H1 (cell line): Measurements from ENCODE around the gene HIP1.

Experiments
- CEBPB ChIP-seq: IDR thresholded peaks from 2 replicates; pipeline ENCODE4 v1.6.1; 2012; ENCODE audit warnings: low read depth, low read length
- CTCF ChIP-seq, 3 experiments: IDR thresholded peaks; 1 replicate in 2 of 3; 2 replicates in 1 of 3; pipeline versions ENCODE4 v1.5.1 to v1.6.1; 2011; ENCODE audit warnings: low read length in 3 of 3, mild to moderate bottlenecking in 3 of 3, inconsistent platforms in 2 of 3, low read depth in 1 of 3, moderate library complexity in 1 of 3; ENCODE audit not compliant: insufficient read depth in 1 of 3; ENCODE audit errors: control extremely low read depth in 1 of 3
- EZH2 ChIP-seq: fragments of 200-600 bp; sonication (generic); IDR thresholded peaks from 2 replicates; pipeline ENCODE4 v1.7.1; 2012; ENCODE audit warnings: low read depth, mild to moderate bottlenecking, moderate library complexity, low read length, inconsistent platforms; ENCODE audit not compliant: severe bottlenecking
- MAX ChIP-seq: IDR thresholded peaks from 2 replicates; pipeline ENCODE4 v1.6.1; 2012; ENCODE audit warnings: inconsistent platforms

- TF ChIP-seq CTCF (IDR thresholded peaks at IDR 0.05; ENCODE audit: control extremely low read depth in 1 of 3, insufficient read depth in 1 of 3, low read depth in 1 of 3, low read length in 3 of 3) (no peak), MAX (no peak), CEBPB (no peak), EZH2 (no peak)
Observed at GRCh38 chr7:75619636-75620035, 119.1 kb downstream of the HIP1 start.
